ENCODE measurements around the gene DNAL1.

- TF ChIP-seq GABPA (IDR thresholded peaks at IDR 0.05; ENCODE audit: low read depth) (no peak), EZH2 (IDR thresholded peaks at IDR 0.05; ENCODE audit: borderline replicate concordance, control insufficient read depth, low read depth, low read length) (no peak), CEBPB (IDR thresholded peaks at IDR 0.05; ENCODE audit: borderline replicate concordance in 1 of 2, low read depth in 2 of 2, low read length in 2 of 2) (no peak), BACH1 (IDR thresholded peaks at IDR 0.05; ENCODE audit: borderline replicate concordance) (no peak), NR2F1 (conservative IDR thresholded peaks at IDR 0.05) (no peak), CTCF (IDR thresholded peaks at IDR 0.05 in 2 of 3, conservative IDR thresholded peaks at IDR 0.05 in 1 of 3; ENCODE audit: control insufficient read depth in 2 of 3, extremely low read depth in 1 of 3, insufficient read depth in 1 of 3, low read depth in 3 of 3, low read length in 3 of 3) (no peak), POLR2A (IDR thresholded peaks at IDR 0.05; ENCODE audit: low read depth, low read length) (no peak)
Observed at GRCh38 chr14:73606271-73606670, 38.5 kb upstream of the DNAL1 start.

Data from GM12878 (cell line).